Transverse colon (tissue), 3 donors: ENCODE results near the gene CTBP2.

ENCODE experiments used
- POLR2A ChIP-seq: fragments of 450-650 bp; IDR thresholded peaks from one replicate; pipeline ENCODE4 v1.6.1; 2016; ENCODE audit warnings: antibody characterized with exemption, mild to moderate bottlenecking, moderate library complexity
- TF ChIP-seq, protein P1 (sequence below), 5 experiments: fragments of 200-600 bp in 3 of 5; fragments of 450-650 bp in 2 of 5; sonication (generic) in 3 of 5; IDR thresholded peaks; 1 replicate in 2 of 5; 2 replicates in 3 of 5; pipeline ENCODE4 v1.5.1; 2016 to 2017; ENCODE audit warnings: antibody characterized with exemption in 5 of 5, inconsistent platforms in 3 of 5, mild to moderate bottlenecking in 2 of 5, moderate library complexity in 1 of 5

GRCh38 chr10:125014836-125015355 lies 145.5 kb downstream of the CTBP2 start:
- TF ChIP-seq, protein P1, sequence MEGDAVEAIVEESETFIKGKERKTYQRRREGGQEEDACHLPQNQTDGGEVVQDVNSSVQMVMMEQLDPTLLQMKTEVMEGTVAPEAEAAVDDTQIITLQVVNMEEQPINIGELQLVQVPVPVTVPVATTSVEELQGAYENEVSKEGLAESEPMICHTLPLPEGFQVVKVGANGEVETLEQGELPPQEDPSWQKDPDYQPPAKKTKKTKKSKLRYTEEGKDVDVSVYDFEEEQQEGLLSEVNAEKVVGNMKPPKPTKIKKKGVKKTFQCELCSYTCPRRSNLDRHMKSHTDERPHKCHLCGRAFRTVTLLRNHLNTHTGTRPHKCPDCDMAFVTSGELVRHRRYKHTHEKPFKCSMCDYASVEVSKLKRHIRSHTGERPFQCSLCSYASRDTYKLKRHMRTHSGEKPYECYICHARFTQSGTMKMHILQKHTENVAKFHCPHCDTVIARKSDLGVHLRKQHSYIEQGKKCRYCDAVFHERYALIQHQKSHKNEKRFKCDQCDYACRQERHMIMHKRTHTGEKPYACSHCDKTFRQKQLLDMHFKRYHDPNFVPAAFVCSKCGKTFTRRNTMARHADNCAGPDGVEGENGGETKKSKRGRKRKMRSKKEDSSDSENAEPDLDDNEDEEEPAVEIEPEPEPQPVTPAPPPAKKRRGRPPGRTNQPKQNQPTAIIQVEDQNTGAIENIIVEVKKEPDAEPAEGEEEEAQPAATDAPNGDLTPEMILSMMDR (IDR thresholded peaks at IDR 0.05), result no peak
- TF ChIP-seq POLR2A, result no peak
